Rectal smooth muscle tissue (tissue), 1 donor: ENCODE results near the gene XPA.

Source experiments
- H3K27ac ChIP-seq: one replicate; pipeline ENCODE4 v1.7.0; 2013; ENCODE audit warnings: low read depth, low read length, inconsistent platforms
- H3K27me3 ChIP-seq: one replicate; pipeline ENCODE4 v1.7.0; 2013; ENCODE audit warnings: low read length; ENCODE audit not compliant: control insufficient read depth, insufficient read depth
- H3K36me3 ChIP-seq: one replicate; pipeline ENCODE4 v1.7.0; 2013; ENCODE audit warnings: low read length; ENCODE audit not compliant: control insufficient read depth, insufficient read depth
- H3K4me1 ChIP-seq: one replicate; pipeline ENCODE4 v1.7.0; 2013; ENCODE audit warnings: low read length; ENCODE audit not compliant: control insufficient read depth, insufficient read depth
- H3K4me3 ChIP-seq: one replicate; pipeline ENCODE4 v1.7.0; 2013; ENCODE audit warnings: low read length
- H3K9ac ChIP-seq: one replicate; pipeline ENCODE4 v1.7.0; 2013; ENCODE audit warnings: low read length

Gene XPA

DNA sequence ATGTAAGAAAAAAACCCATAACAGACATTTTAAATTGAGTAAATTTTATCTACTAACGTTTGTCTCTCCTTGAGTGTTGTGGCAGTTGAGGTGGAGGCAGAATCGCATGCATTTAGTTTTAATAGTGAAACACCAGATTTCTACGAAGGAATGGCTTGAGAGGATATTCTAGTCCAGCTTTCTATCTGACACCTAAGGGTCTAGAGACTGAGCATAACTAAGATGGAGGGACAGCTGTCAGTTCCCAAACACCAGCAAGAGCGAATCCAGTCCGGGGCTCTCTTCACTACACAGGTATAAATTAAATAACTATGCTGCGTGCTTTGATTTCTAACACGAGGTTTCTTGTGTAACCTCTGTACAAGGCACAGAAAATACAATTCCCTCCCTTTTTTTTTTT lies 62.1 kb downstream of the XPA start:
- Histone ChIP-seq H3K27ac (no peak overlapping the region), H3K4me1 (peaks cover 12% of the 10 kb centered on the region)

DNA sequence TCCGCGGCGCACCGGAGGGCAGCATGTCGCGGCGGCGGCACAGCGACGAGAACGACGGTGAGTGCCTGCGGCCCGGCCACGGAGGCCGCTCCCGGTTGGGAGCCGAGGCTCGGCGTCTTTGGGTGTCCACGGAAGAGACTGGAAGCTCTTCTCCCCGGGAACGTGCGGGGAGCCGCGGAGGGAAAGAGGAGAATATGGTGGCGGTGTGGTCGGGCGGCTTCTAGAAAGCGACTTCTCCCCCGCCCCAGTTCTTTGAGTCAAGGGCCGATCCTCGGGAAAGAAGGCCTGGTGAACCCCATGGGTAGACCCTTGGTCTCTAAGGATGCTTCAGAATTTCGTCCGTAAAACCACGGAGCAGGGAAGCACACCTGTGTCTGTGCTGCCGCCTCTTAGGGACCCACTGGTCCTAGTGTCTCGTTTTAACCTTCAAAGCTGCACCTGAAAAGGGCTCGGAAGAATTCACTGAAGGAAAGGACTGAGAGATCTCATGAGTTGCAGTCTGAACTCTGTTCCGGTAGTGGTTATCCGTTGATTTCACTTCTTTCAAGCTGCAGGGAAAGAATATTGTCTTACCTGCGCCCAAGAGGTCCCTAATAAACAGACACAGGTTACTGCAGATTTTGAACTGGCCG lies 63.2 kb downstream of the XPA start:
- Histone ChIP-seq H3K27me3 (no peaks in the 10 kb centered on the region), H3K36me3 (no peaks in the 10 kb centered on the region), H3K9ac (peak overlapping the region; percentile 72), H3K4me3 (peak overlapping the region; percentile 92), H3K4me1 (peaks cover 12% of the 10 kb centered on the region), H3K27ac (peak overlapping the region; percentile 99)

More for the DNA sequence above, 62.1 kb downstream of the XPA start:
- no peak overlapping the region for H3K9ac ChIP-seq
- no peaks in the 10 kb centered on the region for H3K36me3 ChIP-seq
- H3K4me3 ChIP-seq, result peak overlapping the region; percentile 92
- H3K27me3 ChIP-seq, result no peaks in the 10 kb centered on the region

DNA sequence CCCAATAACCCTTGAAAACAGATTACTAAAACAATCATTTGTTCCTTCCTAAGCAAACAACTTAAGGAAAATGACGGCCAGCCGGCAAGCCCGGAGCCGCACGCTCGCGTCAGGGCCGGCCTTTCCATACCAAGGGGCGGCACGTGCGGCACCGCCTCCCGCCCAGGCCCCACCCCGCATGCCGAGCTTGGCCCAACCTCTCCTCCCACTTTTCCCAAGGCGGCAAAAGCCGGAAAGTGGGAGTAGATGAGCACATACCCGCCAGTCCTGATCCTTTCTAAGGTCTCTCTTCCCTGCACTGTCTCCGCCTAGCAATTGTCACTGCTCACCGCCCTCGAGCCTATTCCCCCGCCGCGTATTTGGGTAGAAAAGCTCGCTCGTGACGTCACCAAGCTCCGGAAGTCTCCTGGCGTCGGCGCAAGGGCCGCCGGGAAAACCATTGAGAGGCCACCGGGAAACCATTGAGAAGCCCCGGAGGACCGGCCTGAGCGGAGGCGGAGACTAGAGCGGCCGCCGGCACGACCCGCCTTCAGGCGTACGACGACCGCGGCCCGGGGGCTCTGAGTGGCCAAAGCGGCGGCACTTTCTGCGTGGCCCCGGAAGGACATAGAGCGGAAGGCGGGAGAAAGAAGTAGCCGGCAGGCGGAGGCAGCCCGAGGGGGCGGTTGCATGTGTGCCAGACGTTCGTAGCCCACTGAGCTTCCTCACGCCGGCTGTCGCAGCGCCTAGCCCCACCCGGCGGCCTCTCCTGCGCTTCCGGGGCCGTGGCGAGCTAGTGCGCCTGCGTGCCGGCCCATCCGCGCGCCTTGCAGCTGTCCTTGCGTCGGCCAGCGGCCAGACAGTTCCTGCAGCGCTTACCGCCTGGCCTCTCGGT lies 63.9 kb downstream of the XPA start, which contains the start of the genes NCBP1 and TSTD2:
TSS of gene NCBP1 (plus strand) at position 837 of the 874 bp plus-strand sequence. CDS start 61 bp downstream, outside the sequence.
TSS of gene TSTD2 (minus strand) at position 384 of the 874 bp plus-strand sequence. CDS start 5,806 bp downstream, outside the sequence.
- no peaks in the 10 kb centered on the region for H3K36me3 ChIP-seq

GRCh38 chr9:97632248-97632984 lies 64.7 kb downstream of the XPA start:
- Histone ChIP-seq H3K4me3 (peak overlapping the region; percentile 92), H3K27me3 (no peaks in the 10 kb centered on the region), H3K9ac (peak overlapping the region; percentile 98), H3K4me1 (peaks cover 11% of the 10 kb centered on the region), H3K36me3 (no peaks in the 10 kb centered on the region), H3K27ac (peak overlapping the region; percentile 99)

More for the DNA sequence above, 63.9 kb downstream of the XPA start, which contains the start of the genes NCBP1 and TSTD2:
- peaks cover 12% of the 10 kb centered on the region for H3K4me1 ChIP-seq
- H3K9ac ChIP-seq, result peak within 1 kb of the TSS; percentile 98
- H3K27me3 ChIP-seq, result no peaks in the 10 kb centered on the region
- peak within 1 kb of the TSS; percentile 92 for H3K4me3 ChIP-seq
- H3K27ac ChIP-seq, result peak within 1 kb of the TSS; percentile 99

- no peak overlapping the region for H3K27ac ChIP-seq
- no peaks in the 10 kb centered on the region for H3K27me3 ChIP-seq
- H3K4me1 ChIP-seq, result peaks cover 16% of the 10 kb centered on the region
- no peak overlapping the region for H3K4me3 ChIP-seq
- no peak overlapping the region for H3K9ac ChIP-seq
- peaks cover 1% of the 10 kb centered on the region for H3K36me3 ChIP-seq
These were observed 66.5 kb downstream of the XPA start for GRCh38 chr9:97630591-97630990.

DNA sequence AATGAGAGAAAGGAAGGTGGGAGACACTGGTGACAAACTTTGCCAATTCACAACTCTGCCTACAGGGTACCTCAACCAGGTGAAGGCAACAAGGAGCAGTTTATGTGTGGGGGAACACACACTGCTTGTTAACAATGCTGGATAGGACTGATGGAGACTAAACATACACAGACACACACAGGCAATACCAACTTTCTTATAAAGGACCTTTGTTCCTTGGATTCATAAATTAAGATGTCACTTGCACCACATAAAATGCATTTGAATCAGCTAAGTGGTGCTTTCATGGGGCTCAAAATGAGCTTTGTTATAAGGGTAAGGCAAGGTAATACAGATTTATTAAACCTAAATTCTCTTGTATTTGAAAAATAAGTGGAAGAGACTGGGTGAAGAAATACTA lies 68.0 kb downstream of the XPA start:
- Histone ChIP-seq H3K9ac (no peak overlapping the region), H3K4me3 (no peak overlapping the region), H3K4me1 (peaks cover 12% of the 10 kb centered on the region), H3K27ac (no peak overlapping the region), H3K27me3 (no peaks in the 10 kb centered on the region), H3K36me3 (peaks cover 6% of the 10 kb centered on the region)

DNA sequence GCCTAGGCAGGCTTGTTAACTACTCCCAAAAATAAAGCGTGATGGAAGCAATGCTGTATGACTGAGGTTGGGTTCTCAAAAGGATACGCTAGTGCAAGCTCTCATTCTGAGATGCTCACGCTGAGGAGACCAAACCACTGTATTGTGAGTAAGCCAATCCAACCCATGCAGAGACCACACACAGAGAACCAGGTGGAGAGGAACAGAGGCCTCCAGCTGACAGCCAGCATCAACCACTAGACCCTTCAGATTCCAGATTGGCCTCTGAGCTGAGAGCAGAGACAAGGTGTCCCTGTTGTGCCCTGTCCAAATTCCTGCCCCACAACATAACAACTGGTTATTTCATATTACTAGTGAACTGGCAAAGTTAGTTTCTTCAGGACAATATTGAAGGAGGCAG lies 68.5 kb downstream of the XPA start:
- Histone ChIP-seq H3K4me1 (peaks cover 12% of the 10 kb centered on the region), H3K27ac (no peak overlapping the region), H3K4me3 (no peak overlapping the region)

GRCh38 chr9:97627624-97628023 lies 69.5 kb downstream of the XPA start:
- Histone ChIP-seq H3K4me3 (no peak overlapping the region), H3K4me1 (peaks cover 12% of the 10 kb centered on the region), H3K27ac (no peak overlapping the region), H3K36me3 (peaks cover 6% of the 10 kb centered on the region), H3K9ac (no peak overlapping the region), H3K27me3 (no peaks in the 10 kb centered on the region)

More for the DNA sequence above, 68.5 kb downstream of the XPA start:
- H3K36me3 ChIP-seq, result peaks cover 6% of the 10 kb centered on the region
- H3K9ac ChIP-seq, result no peak overlapping the region
- H3K27me3 ChIP-seq, result no peaks in the 10 kb centered on the region

DNA sequence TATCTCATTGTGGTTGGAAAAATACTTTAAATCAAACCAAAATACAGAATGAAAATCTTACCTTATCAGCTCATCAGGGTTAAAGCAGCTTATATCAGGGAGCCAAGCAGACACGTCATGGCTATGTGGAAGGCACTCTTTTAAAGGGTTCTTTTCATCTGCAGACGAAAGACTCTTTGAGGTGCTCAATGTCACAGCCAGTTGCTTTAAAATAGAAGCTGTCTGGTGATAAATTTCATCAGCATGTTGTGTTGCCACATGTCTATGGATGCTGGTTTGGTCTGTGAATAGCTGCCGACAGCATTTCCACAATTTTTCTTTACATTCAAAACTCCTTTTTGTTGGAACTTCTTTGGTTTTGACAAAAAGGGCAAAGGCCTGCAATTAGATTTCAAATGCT lies 71.5 kb downstream of the XPA start:
- Histone ChIP-seq H3K27ac (no peak overlapping the region), H3K9ac (no peak overlapping the region), H3K36me3 (peaks cover 8% of the 10 kb centered on the region), H3K27me3 (no peaks in the 10 kb centered on the region), H3K4me3 (no peak overlapping the region), H3K4me1 (peaks cover 6% of the 10 kb centered on the region)
